GM20431 (cell line): ENCODE data around the gene C10orf62.

ENCODE experiments used
- in situ Hi-C: fragments of 300-500 bp; cut with MseI, MboI; formaldehyde crosslinking; loops from one replicate; pipeline ENCODE4 v1.15.0; 2020; ENCODE audit warnings: low sequenced_read_pairs; ENCODE audit not compliant: unreplicated experiment

Gene C10orf62

DNA sequence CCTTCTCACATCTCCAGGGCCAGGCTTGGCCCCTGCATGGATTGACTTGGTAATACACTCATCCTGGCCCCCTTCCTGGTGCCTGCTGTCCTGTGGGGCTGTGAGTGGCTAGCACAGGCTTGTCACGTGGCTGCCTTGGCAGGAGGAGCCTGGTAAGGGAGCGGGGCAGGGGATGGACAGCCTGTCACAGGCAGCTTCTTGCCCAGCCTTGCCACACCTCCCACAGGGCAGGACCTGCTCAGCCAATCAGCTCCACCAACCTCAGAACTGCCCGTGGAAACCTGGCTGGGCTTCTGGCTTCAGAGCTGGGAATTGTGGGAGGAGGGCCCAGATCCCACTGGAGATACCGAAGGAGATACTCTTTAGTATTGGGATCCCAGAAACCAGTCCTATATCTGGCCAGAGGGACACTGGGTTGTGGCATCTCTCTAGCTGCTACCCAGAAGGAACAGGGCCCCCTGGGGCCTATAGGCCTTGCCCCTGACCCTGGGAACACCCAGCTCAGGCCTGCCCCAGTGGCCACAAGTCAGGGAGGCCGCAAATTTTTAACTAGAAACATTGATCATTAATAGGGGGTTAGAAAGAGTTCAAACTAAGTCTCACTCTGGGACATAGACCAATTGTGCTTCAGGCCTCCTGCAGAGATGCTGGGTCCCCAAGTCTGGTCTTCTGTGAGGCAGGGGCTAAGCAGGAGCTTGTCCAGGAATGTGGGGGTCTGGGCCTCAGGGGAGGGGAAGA is 5.3 kb upstream of the C10orf62 start, which contains the start of gene HOGA1:
Gene HOGA1, plus strand, starts transcription at position 330 of the 738 bp plus-strand sequence. Its CDS starts 315 bp downstream, at position 645.
- in situ Hi-C loops, result no loop called here

DNA sequence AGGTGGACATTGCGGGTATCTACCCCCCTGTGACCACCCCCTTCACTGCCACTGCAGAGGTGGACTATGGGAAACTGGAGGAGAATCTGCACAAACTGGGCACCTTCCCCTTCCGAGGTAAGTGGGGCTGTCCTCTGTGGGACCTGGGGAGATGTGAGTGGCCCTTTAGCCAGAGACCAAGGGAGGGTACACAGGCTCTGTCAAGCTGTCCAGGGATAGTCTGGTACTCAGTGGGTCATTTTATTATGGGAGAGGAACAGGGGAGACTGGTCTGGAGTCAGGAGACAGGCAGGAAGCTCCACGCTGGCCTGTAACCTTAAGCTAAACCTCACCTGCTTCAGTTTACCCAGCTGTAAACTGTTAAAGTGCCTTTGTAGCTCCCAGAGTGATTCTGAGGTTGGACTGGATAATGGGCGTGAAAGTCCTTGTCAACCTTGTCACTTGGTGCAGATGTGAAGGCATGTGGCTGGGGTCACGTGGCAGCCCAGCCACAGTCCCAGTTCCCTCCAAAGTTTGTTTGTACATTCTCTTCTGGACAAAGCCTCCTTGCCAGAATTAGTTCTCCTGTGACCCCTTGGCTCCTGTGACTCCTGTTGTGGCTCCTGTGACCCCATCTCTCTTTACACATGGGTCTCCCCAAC is 4.6 kb upstream of the C10orf62 start:
- in situ Hi-C loops, result no loop called here

DNA sequence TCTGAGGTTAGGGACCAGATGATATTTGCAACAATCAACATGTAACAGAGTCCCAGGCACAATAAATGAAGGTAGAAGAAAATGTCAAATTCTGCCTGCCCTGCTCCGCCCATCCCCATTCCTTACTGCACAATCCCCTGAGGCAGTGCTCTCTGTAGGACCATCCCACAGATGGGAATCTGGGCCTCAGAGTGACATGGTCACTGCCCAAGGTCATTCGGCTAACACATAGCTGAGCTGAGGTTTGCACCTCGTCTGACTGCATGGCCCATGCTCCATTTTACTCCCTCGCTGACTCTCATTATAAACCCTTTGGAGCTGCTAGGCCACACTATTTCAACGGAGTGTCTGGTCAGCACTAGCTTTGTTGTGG is 4.1 kb upstream of the C10orf62 start:
- in situ Hi-C loops, result no loop called here

DNA sequence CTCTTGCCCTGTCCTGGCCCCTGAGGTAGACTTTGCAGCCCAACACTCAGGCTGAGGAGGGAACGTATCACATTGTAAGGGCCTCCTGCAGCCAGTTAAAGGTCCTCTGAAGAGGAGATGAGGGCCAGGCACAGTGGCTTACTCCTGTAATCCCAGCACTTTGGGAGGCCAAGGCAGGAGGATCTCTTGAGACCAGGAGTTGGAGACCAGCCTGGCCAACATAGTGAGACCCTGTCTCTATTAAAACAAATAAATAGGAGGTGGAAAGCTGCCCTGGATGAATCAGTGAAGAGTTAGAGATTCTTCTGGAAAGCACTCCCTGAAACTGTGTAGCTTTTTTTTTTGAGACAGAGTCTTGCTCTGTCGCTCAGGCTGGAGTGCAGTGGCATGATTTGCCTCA is 2.3 kb upstream of the C10orf62 start:
- in situ Hi-C loops, result no loop called here

DNA sequence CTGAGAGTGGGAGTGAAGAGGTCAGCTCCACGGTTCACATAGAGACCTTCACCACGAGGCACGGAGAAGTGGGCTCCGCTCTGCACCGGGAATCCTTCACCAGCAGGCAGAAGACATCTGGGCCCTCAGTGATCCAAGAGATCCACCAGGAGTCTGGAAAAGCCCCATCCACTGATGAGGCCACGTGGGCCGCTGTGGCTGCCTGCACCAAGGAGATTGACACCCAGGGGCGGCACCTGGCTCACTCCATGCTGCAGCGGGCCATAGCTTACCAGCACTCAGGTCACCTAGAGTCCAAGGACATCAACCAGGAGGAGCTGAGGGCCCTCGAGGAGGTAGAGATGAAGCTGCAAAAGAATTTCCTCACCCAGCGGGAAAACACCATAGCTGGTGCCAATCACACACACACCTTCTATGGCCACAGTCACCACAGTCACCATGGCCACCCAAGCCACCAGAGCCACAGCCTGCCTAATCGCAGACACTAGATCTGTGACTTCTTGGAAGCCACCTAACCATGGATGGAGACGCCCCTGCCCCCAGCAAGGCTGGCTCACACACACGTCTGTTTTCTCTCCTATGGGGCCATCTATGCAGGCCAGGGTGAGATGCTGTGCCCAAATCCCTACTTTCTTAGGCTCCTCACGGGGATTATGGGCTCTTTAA is 694 bp downstream of the C10orf62 start:
- in situ Hi-C loops, result no loop called here

DNA sequence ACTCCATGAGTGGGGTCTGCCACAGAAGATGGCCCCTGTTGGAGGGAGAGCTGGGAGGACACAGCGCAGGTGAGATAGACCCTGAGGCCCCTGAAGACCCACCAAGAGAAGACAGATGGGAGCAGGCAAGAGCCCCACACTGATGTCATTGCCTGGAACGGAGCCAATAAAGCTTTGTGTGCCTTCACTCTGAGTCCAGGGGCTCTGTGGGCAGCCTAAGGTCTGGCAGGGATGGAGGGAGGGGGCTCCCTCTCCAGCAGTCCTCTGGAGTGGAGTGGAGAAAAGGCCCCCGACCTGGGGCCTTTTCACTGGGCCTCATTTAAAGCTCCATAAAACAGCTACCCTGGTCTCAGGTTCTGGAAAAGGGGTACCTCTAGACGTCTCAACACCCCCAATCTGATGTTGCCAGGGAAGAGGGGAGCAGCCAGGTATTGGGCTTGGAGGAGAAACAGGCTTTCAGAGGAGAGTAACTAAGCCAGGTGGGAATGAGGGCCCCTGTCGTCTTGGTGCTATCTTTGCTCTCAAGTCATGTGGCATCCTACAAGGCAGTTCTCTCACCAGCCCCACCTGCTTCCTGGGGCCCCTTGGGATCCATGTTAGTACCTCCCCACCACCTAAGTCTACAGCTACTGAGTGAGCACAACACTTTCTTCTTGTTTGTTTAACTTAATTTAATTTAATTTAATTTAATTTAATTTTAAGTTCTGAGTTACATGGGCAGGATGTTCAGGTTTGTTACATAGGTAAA is 1.4 kb downstream of the C10orf62 start:
- in situ Hi-C loops, result no loop called here

DNA sequence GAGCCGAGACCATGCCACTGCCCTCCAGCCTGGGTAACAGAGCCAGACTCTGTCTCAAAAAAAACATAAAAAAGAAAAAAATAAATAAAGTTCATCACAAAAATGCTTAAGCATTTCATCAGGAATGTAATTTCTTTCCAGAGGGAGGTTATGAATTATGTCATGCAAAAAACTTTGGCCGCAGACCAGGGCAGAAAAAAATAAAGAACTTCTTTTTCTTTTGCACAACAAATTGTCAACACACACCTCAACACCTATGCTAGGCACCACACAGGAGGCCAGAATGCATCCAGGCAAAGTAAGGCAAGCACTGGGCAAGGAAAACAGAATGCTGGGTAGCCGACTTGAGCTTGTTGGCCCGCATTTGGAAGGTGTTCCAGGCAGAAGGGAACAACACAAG is 3.9 kb downstream of the C10orf62 start:
- in situ Hi-C loops, result no loop called here

DNA sequence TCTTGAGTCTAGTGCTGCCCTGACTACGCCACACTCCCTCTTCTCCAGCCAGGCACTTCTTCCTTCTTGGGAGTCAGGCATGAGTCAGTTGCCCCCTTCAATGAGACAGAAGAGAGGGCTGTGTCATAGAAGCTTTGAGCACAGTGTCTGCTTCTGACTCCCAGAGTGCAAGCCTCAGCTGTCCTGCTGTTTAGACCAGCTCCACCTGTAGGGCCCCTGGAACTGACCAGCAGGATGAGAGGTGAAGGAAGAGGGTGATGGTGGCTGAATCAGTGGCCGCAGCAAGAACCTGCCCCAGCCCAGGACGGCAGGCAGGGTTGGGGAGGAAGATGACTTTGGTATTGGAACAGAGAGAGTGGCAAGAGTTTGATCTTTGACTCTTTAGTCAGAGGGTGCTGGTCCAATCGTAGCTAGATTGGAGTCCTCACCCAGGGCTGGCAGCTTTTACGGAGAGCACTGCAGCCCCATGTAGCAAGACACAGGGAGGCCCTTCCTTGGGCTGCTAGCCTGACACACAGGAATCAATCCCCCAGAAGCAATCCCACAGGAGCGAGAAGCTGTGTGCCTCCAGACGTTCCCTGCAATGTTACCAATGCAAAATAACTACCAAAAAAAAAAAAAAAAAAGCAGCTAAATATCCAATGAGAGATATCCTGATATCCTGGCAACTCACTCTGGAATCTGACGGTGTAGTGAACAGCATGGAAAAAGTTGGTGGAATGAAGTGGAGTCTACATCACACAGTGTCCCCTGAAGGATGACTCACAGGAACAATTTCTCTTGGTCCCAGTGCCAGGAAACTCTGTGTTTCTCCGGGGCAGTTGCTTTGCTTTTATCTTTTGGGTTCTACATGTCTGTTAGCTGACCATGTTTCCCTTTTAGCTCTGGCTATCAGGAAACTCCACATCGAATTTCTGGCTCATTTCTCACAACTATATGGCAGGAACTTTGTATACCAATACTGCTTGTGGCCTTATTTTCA is 6.9 kb downstream of the C10orf62 start:
- in situ Hi-C loops, result no loop called here

DNA sequence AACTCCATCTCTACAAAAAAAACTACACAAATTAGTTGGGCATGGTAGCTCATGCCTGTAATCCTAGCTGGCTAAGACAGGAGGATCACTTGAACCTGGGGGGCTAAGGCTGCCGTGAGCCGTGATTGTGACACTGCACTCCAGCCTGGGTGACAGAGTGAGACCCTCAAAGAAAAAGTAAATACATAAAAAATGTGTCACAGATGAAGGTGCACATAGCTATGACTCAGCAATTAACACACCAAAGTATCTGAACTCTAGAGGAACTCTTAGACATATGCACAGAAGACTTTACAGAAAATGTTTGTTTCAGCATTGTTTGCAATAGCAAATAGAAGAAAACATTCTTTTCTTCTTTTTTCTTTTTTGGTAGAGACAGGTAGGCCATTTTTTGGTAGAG is 8.3 kb downstream of the C10orf62 start:
- in situ Hi-C loops, result no loop called here

DNA sequence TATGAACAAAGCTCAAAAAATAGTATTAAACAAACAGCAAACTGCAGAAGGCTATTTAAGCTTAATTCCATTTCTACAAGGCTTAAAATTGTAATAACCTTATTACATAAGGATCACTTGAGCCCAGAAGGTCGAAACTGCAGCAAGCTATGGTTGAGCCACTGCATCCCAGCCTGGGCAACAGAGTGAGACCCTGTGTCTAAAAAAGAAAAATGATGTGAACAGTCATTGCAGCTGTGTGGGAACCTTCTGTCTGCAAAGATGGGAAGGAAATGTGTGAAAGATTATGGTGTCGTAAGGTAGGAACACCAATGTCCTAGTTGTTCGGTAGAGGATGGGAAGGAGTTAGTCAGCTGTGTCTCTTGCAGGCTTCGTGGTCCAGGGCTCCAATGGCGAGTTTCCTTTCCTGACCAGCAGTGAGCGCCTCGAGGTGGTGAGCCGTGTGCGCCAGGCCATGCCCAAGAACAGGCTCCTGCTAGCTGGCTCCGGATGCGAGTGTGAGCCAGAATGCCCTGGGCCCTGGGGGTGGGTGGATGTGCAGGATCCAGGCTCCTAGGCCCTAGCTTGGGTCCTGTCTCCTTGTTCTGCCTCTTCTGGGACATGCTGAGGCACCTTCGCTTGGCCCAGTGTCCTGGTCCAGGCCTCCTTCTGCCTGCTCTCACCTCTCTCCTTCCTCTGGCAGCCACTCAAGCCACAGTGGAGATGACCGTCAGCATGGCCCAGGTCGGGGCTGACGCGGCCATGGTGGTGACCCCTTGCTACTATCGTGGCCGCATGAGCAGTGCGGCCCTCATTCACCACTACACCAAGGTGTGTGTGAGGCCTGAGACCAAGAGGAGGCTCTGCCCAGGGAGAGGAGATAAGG is 9.1 kb downstream of the C10orf62 start:
- in situ Hi-C loops, result no loop called here

DNA sequence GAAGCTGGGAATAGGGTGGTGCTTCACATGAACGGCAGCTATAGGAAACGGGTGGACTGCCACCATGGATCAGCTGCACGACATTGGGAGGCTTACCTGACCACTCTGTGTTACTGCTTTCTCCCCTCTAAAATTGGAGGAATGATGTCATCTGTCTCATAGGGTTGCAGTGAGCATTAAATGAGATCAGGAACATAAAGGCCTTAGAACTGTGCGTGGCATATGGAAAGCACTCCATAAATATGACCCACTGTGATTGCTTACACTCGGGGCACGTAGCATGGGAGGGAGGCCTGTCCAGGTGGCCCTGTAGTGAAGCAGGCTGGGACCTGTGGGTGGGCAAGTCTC is 9.7 kb downstream of the C10orf62 start:
- in situ Hi-C loops, result no loop called here

DNA sequence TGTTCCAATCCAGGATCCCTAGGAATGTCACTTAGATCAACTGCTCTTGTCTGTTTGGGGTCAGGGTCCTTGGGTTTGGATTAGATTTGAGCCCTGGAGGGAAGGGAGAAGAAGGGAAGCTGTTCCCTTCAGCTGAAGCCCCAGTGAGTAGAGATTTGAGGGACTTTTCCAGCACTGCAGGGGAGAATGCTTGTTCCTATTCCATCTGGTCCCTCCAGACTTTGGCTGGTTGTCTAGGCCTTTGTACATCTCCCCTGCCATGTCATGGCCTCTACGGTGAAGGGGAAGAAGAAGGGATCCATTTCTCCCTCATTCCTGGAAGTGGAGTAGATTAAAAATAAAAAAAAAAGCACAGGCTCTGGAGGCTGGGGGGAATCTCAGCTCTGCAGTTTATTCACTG is 11.1 kb downstream of the C10orf62 start:
- in situ Hi-C loops, result no loop called here

DNA sequence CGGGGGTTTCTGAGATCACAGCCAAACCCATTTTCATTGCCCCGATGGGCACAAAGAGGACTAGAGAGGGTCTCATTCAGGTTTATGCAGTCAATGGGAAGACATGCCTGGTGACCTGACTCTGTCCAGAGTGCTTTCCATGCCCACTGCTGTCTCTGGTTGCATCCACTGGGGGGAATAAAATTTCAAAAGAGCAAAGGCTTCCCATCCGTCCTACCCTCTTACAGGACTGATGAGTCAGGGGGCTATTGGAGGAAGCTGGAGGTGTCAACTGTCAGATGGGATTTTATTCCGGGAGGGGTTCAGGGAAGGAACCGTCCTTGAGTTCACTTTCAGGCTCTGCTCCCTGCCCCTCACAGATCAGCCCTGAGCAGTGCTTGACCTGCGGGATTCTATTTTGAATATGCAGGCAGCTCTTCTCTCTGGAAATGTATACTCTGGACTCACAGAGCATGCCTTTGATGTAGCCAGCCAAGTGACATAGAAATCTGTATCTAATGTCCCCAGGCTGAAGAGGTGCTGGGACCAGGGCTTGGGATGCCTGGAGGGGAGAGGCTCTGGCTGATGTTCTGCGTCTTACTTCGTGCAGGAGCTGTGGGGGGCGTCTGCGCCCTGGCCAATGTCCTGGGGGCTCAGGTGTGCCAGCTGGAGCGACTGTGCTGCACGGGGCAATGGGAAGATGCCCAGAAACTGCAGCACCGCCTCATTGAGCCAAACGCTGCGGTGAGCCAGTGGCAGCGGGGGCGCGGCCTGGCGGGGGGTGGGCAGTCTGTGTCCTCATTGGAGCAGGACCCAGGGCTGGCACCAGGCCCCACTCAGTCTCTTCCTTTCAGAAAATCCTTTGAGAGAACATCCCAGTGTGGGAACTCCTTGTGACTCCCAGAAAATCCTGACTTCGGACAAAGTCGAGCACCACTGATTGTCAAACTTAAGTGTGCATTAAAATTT is 12.0 kb downstream of the C10orf62 start:
- in situ Hi-C loops, result no loop called here

DNA sequence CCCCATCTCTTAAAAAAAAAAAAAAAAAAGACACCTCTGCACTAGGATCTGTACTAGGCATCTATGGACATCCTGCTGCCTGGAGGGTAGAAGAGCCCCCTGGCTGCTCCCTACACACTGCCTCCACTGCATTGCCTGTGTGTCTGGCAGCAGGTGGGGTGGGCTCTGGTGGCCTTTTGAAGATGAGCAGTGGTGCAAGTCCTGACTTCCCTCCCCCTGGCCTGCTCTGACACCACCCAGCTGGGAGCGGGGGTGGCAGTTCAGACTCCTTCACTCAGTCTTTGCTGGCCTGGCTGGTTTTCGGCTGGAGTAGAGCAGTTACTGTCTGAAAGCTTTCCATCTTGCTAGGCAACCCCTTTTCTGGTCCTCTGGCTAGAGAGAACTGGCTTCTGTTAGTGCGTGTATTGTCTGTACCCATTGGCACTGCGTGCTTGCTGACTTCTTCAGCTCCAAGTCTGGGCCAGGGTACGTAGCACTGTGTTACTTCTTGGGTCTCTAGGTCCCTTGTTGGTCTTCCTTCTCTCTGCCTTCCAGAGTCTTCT is 17.6 kb downstream of the C10orf62 start:
- in situ Hi-C loops, result no loop called here

DNA sequence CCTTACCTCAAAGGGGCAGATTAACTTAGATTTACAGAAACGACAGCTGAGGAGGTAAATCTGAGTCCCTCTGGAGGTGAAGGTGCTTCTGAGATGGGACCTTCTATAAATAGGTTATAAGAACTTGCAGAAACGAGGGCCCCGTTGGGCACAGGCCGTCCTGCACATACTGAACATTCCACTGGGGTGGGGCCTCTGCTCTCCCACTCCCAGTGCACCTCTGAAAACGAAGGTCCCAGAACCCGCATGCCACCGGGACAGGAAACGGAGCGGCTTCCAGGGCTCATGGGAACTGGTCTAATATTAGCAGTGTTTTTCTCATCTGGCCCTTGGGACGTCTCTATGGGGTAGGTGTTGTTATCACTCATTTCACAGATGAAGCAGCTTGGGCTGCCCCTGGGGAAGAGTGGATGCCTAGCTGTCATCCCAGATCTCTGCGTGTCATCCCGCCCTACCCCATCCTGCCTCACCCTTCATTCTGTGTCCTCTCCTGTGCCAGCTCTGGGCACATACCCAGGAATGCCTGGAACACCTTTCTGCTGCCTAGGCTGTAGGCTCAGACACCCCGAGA is 19.6 kb downstream of the C10orf62 start:
- in situ Hi-C loops, result no loop called here

DNA sequence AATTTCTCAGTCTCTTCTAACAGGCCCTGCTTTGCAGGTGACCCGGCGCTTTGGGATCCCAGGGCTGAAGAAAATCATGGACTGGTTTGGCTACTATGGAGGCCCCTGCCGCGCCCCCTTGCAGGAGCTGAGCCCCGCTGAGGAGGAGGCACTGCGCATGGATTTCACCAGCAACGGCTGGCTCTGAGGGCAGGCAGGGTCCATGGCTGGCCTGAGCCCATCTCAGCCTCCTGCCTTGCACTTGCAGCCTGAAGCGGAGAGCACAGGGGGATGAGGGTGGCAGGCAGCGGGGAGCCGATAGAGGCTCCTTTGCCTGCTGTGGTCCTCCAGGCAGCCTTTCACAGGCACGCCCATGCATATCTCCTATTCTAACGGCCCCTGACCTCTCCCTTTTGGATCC is 22.0 kb downstream of the C10orf62 start:
- in situ Hi-C loops, result no loop called here

DNA sequence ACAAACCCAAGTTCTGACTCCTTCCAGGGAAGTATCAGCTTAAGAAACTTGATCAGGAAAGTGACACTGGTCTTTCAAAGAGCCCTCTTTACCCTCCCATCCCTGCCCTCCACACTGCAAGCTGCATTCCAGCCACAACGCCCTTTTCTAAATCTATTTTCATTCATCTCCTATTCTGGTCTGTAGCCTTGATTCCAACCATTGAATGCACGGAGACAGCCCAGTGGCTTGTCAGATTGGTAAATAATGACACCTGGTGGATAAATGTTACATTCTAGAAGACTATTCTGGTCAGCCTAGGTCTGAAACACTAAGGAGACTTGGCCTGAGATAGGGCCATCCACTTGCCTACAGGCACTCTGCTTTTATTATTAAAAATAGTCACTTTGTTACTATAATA is 22.9 kb downstream of the C10orf62 start:
- in situ Hi-C loops, result no loop called here
